NCI-H510A treated with DMSO at 0.1 percent for 48 hours (cell line): ENCODE results near the gene EDDM3A.
"Not testable (repeated sequence)": the region's sequence is repeated elsewhere in the genome, so short reads cannot be mapped to it uniquely, and the experiment has no call there.

Source experiments
- DNase-seq: peaks from one replicate; lab custom pipeline; 2025; lab: John Stamatoyannopoulos, UW

The EDDM3A gene

DNA sequence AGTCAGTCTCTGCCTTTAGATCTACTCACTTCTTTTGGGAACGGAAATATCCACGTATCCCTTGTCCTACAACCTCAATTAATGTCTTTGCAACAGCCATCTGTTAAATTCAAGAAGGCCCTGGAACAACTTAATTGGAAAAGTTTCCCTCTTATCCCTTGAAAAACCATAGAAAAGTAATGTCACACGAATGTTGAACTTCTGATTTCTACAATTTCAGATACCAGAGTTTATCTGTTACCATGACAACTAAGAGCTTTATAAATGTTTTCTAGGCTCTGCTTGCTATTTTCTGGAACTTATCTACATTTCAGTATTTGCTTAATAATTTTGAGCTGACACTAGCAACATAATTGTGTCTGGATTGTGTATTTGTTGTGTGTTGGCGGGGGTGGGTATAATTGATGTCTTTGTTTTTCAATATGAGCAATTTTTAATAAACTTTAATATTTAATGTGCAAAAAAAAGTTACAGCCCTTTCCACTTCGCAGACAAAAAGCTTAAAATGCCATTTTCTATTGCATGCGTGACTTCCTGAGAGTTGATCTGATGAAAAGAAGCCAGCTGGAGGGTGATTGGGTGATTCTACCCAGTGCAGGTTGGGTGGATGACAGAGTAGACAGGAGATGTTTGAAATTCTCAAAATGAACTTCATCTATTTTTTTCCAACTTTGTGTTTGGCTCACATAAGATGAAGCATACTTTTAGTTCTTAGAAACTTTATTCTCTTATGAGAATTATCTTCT, 11.8 kb upstream of the EDDM3A start:
- DNase-seq = no peak

DNA sequence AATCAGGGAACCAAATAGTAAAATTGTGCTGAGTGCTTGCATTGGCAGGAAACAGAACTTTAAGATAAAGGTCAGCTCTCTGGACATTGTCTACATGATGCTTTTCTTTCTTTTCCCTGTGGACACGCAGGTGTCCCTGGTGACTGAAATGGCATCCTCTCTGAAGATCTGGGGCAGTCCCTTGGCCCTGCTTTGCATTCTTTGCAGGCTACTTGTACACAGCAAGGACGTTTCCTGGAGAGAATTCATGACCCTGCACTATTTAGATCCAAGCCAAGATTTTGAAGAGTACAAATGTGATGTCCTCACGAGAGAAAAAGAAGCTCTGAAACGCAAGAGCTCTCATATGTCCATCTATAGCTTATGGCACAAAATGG, 11.3 kb upstream of the EDDM3A start:
- no peak for DNase-seq

DNA sequence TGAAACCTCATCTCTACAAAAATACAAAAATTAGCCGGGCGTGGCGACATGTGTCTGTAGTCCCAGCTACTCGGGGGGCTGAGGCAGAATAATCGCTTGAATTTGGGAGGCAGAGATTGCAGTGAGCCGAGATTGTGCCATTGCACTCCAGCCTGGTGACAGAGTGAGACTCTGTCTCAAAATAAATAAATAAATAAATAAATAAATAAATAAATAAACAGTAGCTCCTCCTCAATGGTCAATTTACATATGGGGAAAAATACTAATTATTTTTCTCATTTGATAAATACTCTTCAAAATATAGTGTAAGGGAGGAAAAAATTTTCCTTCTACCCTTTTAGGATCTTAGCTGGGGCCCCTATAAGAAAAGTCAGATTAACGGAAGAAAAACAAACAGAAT, 7.4 kb upstream of the EDDM3A start:
- not testable (repeated sequence) for DNase-seq

DNA sequence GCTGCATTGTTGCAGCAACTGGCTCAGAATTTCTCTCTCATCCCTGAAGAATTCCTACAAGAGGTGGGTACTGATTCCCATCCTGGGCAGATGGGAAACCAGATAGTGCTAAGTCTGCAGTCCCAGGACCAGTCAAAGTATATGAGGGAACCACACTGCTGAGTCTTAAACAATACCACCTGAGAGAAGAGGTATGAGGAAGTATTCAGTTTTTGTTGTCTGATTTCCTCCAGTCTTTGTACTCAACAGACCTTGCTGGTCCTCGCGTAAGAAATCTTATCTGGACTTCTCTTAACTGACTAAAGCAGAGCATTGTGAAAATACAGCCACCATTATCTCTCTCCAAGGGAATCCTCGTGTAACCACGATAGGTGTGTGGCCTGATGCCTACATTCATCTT, 3.6 kb upstream of the EDDM3A start:
- no peak for DNase-seq

GRCh38 chr14:20743556-20743955, 2.1 kb upstream of the EDDM3A start:
- no peak for DNase-seq

DNA sequence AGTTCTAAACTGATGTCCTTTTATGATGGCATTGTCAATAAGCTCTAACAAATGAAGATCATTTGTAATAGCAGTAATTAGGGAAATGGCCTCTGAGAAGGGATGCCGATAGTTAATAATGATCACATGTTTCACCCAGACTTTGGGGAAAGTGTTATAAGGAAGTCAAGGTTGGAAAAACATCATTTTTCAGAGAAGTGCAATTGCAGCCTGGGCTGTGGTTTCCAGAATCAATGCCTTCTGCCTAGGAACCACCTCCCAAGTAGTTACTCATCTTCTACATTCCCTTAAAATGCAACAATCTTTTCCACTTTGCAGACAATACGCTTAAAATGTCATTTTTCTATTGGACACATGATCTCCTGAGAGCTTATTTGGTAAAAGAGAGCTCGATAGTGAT, 879 bp downstream of the EDDM3A start:
- DNase-seq = no peak

DNA sequence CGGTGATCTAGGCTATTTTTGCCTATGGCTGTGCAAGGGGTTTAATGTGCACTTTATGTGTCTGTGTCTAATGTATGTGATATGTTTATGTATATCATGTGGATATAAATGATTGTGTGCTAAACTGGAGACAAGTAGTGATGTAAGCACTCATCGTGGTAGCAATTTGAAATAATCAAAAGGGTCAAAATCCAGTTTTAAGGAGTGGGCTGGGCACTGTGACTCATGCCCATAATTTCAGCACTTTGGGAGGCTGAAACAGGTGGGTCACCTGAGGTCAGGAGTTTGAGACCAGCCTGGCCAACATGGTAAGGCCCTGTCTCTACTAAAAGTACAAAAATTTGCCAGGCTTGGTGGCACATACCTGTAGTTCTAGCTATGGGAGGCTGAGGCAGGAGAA, 2.8 kb downstream of the EDDM3A start:
- DNase-seq = no peak

- DNase-seq = no peak
Observed at GRCh38 chr14:20750194-20750593, 4.5 kb downstream of the EDDM3A start.

GRCh38 chr14:20751963-20752562, 6.4 kb downstream of the EDDM3A start:
- DNase-seq = no peak

DNA sequence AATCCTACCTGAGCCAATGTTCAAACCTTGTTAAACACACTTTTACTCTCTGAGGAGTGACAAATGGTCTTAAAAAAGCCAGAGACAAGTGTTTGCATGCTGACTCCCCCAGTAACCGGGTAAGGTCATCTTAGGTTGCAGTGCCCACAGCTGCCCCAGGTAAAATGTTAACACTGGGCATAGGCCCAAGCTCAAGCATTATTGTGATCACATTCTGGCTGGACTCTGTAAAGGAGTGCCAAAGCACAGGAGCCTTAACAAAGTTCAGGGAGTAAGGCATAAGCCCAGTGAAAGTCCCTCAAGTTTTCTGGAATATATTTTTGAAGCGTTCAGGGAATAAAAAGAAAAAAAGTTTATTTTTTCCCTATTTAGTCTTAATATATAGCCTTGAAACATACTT, 8.6 kb downstream of the EDDM3A start:
- no peak for DNase-seq

DNA sequence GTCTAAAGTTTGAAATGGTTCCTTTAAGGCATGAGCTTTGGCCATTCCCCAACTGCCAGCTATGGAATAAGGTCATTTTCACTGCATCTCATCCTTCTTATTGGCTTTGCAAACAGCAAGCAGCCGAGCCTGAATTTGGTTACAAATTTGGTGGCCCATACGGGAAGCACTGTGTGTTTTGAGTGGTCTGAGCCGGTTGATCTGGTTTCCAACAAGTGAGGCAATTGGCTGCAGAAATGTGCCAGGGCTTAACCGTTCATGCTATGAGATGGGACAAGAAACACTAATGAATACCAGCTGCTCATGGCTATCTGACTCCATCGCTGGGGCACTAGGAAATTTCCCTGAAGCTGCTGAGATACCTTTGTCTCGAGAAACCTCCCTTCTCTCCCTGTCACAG, 9.3 kb downstream of the EDDM3A start:
- no peak for DNase-seq

- DNase-seq = no peak
Observed at GRCh38 chr14:20757965-20758364, 12.3 kb downstream of the EDDM3A start.

GRCh38 chr14:20759465-20759864, 13.8 kb downstream of the EDDM3A start:
- not testable (repeated sequence) for DNase-seq

DNA sequence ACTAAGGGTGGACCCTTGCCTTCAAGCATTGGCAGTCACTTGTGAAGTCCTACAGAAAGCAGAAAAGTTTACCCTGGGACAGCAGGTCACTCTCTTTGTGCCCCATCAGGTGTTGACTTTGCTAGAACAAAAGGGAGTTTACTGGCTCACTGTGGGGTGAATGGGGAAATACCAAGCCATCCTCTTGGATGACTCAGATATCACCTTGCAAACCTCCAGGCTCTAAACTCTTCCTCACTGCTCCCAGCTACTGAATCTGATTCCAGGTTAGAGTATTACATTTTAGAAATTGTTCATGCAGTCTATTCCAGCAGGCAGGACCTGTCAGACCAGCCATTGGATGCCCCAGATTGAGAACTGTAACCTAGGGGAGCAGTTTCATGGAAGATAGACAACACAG, 15.3 kb downstream of the EDDM3A start:
- DNase-seq = no peak

DNA sequence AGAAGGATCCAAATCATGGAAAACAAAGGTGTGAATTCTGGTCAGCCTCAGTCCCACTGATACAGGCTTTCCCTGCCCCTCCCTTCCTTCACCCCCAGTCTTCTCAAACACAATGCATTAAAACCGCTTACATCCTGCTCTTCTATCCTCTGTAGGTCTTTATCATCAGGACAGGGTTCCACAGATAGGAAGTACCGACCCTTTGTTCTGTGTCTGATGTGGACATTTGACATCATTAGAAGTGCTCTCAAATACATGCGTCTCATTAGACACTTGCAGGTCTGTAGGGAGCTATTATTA, 22.9 kb downstream of the EDDM3A start:
- no peak for DNase-seq

DNA sequence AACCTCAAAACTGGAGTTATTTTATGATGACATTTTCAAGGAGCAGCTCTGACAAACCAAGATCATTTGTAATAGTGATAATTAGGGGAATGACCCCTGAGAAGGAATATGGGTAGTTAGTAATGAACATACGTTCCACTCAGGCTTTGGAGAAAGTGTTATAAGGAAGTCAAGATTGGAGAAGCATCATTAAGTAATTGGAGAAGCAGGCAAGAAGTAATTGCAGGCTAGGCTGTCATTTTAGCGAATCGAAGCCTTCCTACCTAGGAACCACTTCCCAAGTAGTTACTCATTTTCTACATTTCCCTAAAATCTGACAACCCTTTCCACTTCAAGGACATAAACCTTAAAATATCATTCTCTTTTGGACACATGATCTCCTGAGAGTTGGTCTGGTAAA, 23.7 kb downstream of the EDDM3A start:
- no peak for DNase-seq

DNA sequence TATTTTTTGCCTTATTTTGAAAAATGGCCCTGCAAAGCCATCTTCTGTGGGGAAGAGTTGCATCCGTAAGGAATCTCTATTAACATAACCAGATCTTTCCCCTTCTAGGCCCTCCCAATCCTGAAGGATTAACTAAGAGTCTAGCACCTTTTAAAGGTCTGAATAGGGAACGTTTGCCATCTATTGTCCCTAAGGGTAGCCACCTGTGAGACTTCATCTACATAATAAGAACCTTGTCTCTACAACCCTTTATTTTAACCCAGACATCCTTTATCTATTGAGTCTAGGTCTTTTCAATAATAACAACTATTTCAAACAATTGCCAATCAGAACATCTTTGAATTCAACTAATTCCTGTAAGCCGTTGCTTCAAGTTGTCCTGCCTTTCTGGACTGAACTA, 27.0 kb downstream of the EDDM3A start:
- DNase-seq = no peak

DNA sequence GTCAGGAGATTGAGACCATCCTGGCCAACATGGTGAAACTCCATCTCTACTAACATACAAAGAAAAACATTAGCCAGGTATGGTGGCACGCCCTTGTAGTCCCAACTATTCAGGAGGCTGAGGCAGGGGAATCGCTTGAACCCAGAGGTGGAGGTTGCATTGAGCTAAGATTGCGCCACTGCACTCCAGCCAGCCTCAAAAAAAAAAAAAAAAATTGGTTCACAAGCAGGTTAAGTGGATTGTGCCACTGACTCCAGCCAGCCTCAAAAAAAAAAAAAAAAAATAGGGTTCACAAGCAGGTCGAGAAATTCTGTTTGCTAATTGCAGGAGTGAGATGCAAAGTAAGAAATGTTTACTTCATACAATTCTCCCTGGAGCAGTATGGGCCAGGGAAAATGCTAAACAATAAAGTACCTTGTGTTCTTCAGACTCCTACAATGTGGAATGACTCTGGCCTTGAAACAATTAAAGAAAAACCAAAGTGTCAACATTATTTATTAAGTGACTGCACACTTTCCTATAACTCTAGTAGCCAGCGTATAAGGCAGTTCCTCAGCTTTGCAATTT, 28.7 kb downstream of the EDDM3A start:
- DNase-seq = no peak

DNA sequence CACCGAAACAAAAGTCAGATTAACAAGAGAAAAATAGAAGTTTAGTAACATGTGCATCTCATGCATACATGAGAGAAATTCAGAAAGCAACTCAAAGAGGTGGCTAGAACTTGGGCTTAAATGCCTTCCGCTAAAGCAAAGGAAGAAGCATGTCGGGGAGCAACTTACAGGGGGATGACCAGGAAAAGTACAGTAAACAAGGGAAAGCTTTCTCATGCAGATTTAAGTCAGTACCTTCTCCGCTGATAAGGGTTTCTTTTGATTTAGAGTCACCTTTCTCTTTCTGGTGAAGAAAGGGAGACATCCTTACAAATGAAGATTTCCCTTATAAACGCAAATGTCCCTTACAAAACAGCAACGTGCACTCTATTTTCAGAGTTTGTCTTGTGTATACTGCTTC, 29.4 kb downstream of the EDDM3A start:
- no peak for DNase-seq

- DNase-seq = no peak
Observed at GRCh38 chr14:20775901-20776300, 30.2 kb downstream of the EDDM3A start.

- no peak for DNase-seq
Observed at GRCh38 chr14:20781803-20782202, 36.1 kb downstream of the EDDM3A start.

- DNase-seq = no peak
Observed at GRCh38 chr14:20782280-20782890, 36.7 kb downstream of the EDDM3A start.

GRCh38 chr14:20787025-20787424, 41.3 kb downstream of the EDDM3A start:
- DNase-seq = no peak
